ENCODE results near the gene KLRC3.

DNA sequence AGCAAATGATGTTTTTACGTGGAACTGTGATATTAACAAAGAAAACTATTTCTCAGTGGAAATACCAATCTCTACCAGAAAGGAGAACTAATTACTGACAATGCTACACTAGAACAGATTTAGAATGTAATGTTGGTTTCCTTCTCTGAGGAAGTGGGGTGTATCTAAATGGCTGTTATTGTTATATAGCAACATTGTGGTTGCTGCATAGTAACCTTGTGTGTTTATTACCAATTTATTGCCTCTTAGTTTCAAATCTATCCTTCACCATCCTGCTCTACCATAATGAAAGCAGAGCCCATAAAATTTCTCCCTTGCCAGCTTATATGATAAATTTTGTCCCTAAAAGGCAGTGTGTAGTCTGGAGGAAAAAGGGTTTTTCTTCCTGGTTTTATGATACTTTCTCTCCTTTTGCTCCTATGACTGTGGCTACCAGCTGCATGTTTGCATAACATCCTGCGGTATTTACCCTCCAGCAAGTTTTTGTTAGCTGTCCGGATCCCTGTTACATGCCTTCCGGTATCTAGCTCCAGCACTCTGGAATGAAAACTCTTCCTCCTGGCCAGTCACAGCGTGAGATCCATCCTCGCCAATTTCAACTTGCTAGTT lies 24.9 kb downstream of the KLRC3 start:
- TF ChIP-seq, protein P1, sequence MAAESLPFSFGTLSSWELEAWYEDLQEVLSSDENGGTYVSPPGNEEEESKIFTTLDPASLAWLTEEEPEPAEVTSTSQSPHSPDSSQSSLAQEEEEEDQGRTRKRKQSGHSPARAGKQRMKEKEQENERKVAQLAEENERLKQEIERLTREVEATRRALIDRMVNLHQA (CRISPR knock-in tag; IDR thresholded peaks at IDR 0.05), result no peak
- TF ChIP-seq JUN (CRISPR knock-in tag; IDR thresholded peaks at IDR 0.05), result no peak
- no peak for TF ChIP-seq KLF12 (CRISPR knock-in tag; IDR thresholded peaks at IDR 0.05; ENCODE audit: borderline replicate concordance)
- TF ChIP-seq NR1H2 (CRISPR knock-in tag; IDR thresholded peaks at IDR 0.05; ENCODE audit: borderline replicate concordance, low read depth), result no peak
- TF ChIP-seq, protein P2, sequence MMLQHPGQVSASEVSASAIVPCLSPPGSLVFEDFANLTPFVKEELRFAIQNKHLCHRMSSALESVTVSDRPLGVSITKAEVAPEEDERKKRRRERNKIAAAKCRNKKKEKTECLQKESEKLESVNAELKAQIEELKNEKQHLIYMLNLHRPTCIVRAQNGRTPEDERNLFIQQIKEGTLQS (CRISPR knock-in tag; IDR thresholded peaks at IDR 0.05), result no peak
- TF ChIP-seq ADNP (CRISPR knock-in tag; IDR thresholded peaks at IDR 0.05), result no peak
- no peak for TF ChIP-seq POLR2A (IDR thresholded peaks at IDR 0.05; ENCODE audit: insufficient read depth in 1 of 2, low read depth in 2 of 2, low read length in 2 of 2)
- TF ChIP-seq NR2F1 (CRISPR knock-in tag; IDR thresholded peaks at IDR 0.05), result no peak
- no peak for TF ChIP-seq RELA (CRISPR knock-in tag; IDR thresholded peaks at IDR 0.05)
- TF ChIP-seq, protein P3, sequence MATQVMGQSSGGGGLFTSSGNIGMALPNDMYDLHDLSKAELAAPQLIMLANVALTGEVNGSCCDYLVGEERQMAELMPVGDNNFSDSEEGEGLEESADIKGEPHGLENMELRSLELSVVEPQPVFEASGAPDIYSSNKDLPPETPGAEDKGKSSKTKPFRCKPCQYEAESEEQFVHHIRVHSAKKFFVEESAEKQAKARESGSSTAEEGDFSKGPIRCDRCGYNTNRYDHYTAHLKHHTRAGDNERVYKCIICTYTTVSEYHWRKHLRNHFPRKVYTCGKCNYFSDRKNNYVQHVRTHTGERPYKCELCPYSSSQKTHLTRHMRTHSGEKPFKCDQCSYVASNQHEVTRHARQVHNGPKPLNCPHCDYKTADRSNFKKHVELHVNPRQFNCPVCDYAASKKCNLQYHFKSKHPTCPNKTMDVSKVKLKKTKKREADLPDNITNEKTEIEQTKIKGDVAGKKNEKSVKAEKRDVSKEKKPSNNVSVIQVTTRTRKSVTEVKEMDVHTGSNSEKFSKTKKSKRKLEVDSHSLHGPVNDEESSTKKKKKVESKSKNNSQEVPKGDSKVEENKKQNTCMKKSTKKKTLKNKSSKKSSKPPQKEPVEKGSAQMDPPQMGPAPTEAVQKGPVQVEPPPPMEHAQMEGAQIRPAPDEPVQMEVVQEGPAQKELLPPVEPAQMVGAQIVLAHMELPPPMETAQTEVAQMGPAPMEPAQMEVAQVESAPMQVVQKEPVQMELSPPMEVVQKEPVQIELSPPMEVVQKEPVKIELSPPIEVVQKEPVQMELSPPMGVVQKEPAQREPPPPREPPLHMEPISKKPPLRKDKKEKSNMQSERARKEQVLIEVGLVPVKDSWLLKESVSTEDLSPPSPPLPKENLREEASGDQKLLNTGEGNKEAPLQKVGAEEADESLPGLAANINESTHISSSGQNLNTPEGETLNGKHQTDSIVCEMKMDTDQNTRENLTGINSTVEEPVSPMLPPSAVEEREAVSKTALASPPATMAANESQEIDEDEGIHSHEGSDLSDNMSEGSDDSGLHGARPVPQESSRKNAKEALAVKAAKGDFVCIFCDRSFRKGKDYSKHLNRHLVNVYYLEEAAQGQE (IDR thresholded peaks at IDR 0.05; ENCODE audit: borderline replicate concordance in 1 of 2, low read depth in 1 of 2, low read length in 2 of 2), result no peak
- TF ChIP-seq CBX2 (IDR thresholded peaks at IDR 0.05; ENCODE audit: low read depth, low read length), result no peak
- TF ChIP-seq CBX2 (CRISPR knock-in tag; IDR thresholded peaks at IDR 0.05; ENCODE audit: low read depth), result no peak
- TF ChIP-seq POLR2AphosphoS5 (IDR thresholded peaks at IDR 0.05; ENCODE audit: low read depth, low read length), result no peak
- TF ChIP-seq RAD51 (IDR thresholded peaks at IDR 0.05; ENCODE audit: borderline replicate concordance), result no peak
- TF ChIP-seq PTBP1 (IDR thresholded peaks at IDR 0.05; ENCODE audit: low read depth, low read length, poor library complexity, severe bottlenecking), result no peak

All from HepG2 (cell line).